NCI-H345 (cell line): ENCODE data around the gene PKD2L1.
"Not testable (repeated sequence)": the region's sequence is repeated elsewhere in the genome, so short reads cannot be mapped to it uniquely, and the experiment has no call there.

Experiments used
- DNase-seq: peaks from one replicate; lab custom pipeline; 2025; lab: John Stamatoyannopoulos, UW

PKD2L1 gene

DNA sequence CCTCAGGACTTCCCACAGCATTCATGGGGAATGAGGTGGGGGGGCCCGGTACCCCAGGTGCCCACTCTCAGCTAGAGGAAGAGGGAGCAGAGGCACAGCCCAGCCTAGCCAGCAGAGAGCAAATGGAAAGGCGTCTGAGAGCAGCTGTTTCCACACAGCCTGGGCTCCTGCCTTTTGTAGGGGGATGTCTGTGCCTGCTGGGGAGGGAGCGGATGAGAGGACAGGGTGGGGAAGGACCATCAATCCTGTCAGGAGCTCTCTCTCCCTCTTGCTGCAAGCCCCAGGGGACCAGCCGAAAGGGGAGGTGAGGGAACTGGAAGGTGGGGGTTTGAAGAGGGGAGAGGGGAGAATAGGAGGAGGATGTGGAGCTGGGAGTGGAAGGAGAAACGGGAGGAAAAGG, at the start of gene PKD2L1:
PKD2L1 (minus strand) TSS at position 150 of the 400 bp plus-strand sequence; CDS start at position 25, 125 bp downstream.
- no peak for DNase-seq

DNA sequence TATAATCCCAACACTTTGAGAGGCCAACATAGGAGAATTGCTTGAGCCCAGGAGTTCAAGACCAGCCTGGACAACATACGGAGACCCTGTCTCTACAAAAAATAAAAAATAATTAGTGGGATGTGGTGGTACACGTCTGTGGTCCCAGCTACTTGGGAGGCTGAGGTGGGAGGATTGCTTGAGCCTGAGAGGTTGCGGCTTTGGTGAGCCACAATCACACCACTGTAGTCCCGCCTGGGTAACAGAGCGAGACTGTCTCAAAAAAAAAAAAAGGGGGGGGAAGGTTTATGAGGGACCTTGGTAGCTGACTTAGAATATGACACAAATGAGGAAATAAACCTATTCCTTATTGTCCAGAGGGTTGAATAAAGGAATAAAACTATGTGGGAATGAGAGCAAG, 47.8 kb upstream of the PKD2L1 start:
- DNase-seq, result no peak

DNA sequence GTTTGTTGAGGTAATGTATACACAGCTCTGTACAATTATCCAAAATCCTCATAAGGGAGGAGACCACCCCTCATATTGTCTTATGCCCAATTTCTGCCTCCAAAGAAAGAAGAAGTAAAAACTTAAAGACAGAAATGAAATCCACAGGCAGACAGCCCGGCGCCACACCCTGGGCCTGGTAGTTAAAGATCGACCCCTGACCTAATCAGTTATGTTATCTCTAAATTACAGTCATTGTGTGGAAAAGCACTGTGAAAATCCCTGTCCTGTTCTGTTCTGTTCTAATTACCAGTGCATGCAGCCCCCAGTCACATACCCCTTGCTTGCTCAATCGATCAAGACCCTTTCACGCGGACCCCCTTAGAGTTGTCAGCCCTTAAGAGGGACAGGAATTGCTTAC, 46.6 kb upstream of the PKD2L1 start:
- DNase-seq, result not testable (repeated sequence)

DNA sequence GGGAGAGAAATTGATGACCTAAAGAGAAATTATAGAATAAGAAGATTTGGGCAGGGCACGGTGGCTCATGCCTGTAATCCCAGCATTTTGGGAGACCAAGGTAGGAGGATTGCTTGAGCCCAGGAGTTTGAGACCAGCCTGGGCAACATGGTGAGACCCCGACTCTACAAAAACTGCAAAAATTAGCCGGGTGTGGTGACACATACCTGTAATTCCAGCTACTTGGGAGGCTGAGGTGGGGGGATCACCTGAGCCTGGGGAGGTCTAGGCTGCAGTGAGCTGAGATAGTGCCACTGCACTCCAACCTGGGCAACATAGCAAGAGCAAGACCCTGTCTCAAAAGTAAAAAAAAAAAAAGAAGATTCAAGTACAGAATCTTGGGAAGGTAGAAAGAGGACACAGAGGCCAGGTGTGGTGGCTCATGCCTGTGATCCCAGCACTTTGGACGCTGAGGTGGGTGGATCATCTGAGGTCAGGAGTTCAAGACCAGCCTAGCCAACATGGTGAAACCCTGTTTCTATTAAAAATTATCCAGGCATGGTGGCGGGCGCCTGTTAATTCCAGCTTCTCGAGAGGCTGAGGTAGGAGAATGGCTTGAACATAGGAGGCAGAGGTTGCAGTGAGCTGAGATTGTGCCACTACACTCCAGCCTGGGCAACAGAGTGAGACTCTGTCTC, 44.8 kb upstream of the PKD2L1 start:
- DNase-seq, result not testable (repeated sequence)

DNA sequence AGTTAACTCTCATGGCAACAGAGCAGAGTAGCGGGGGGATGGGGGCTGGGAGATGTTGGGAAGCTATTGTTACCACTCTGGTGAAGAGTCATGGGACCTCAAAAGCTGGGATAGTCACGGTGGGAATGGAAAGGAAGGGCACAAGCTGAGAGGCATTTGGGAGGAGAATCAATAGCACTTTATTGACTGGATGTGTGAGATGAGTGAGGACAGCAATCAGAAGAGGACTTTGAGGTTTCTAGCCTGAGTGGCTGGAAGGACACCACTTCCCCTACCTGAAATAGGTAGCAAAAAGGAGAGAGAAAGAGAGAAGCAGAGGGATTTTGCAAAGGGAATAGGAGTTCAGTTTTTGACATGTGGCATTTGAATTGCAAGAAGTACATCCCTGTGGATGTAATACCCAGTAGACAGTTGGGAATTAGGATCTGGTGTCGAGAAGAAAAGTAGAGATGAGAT, 44.2 kb upstream of the PKD2L1 start:
- DNase-seq, result no peak

DNA sequence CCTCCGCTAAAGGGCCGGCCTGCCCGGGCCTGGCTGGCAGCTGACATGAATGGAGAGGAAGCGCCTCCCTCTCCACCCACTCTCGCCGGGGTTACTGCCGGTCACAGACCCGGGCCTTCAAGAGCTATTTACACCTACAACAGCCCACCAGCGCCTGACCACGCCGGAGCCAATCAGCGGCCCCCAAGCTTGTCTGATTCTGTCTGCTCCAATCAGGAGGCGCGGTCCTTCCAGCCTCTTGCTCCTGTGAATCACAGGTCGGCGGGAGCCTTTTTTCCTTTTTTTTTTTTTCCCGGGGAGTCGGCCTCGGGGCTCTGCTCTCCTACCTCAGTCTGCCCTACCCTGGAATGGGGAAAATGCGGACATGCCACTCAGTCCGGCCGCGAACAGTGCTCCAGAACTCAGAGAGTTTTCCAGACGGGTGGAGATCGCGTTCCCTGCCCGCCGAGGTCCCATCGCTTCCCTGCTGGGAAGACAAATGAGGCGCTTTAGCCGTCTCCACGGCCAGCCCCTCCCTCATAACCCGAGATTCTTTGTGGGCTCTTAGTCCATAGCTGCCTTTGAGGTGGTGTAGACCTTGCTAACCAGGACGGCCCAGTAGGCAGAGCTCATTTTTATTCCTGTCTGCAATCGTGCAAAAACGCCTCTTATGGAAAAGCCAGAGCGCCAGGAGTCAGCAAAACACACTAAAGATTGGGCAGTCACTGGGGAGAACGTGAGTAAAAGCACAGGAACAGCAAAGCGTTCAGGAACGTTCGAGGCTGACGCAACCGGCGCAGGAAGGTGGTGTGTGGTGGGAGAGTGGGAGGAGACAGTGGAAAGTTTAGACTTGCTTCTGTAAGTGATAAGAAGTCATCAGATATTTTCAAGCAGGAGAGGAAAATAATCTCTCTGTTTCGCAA, 43.5 kb upstream of the PKD2L1 start:
- peak; percentile 96 for DNase-seq

DNA sequence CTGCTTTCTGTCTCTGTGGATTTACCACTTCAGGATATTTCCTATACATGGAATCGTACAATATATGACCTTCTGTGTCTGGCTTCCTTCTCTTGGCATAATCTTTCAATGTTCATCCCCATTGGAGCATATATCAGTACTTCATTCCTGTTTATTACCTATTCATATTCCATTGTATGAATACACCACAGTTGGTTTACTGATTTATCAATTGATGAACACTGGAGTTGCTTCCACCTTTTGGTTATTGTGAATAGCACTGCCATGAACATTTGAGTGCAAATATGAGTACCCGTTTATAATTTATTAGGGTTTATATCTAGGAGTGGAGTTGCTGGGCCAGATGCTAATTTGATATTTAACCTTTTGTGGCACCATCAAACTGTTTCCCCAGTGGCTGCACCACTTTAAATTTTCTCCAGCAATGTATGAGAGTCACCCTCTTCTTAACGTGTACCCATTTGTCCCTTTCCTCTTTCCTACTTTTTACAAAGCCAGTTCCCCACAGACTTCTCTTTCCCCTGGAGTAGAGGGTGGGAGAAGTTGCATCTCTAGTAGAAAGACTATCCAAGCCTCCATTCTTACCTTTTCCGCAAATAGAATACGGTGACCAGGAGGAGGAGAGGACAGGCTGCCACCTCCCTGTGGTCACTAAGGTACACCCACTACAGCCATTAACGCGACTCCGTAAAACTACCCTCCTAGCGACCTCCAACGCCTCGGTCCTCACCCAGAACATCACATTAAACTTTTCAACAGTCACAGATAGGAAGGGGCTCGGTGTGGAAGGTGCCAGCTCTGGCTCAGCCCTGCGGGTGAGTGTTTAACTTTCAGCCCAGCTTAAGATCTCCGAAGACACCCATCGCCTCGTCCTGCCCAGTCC, 42.6 kb upstream of the PKD2L1 start:
- DNase-seq, result no peak

DNA sequence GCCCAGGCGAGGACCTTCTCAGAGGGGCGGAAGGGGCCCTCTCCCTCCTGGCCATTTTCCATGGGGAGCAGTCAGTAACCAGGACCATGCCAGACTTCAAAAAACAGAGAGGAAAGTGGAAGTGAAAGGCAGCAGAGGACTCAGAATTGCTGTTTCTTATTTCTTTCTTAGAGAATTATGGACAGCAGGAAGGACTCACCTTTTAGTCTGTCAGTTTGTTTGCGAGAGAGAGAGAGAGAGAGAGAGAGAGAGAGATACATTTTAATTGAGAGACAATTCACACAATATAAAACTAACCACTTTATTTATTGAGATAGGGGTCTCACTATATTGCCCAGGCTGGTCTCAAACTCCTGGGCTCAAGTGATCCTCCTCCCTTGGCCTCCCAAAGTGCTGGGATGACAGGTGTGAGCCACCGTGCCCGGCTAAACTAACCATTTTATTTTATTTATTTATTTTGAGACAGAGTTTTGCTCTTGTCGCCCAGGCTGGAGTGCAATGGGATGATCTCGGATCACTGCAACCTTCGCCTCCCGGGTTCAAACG, 41.5 kb upstream of the PKD2L1 start:
- DNase-seq, result no peak

DNA sequence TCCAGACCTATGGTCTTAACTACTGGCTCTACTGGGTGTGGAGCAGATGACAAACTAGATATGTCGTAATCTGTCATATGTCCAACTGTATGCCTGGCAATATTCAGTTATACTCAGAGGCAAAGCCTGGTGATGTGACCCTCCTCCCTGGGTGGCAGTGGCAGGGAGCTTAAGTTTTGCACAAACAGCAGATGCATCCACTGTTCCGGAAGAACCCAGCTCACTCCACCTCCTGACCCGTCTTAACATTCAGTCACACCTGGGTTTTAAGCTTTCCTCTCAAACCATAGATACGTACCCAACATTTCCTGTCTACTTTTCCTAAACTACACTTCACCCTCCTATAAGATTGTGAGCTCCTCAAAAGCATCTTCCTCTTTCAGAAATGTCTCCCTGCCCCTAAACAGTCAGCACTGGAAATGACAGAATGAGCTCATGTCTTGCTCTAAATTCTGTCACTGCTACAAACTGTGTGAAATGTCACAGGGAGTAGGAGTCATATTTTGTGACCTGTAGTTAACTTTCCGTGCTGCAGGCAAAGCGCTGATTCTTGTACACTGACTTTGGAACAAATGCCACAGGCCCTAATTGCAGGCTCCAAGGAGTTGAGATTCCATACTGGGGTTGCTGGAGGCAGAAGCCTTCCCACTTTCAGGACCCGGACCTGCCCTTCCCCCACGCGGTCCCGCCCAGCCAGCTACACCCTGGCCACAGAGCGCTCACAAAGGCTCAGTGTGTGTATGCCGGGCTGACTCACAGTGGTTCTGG, 40.9 kb upstream of the PKD2L1 start:
- DNase-seq, result no peak

DNA sequence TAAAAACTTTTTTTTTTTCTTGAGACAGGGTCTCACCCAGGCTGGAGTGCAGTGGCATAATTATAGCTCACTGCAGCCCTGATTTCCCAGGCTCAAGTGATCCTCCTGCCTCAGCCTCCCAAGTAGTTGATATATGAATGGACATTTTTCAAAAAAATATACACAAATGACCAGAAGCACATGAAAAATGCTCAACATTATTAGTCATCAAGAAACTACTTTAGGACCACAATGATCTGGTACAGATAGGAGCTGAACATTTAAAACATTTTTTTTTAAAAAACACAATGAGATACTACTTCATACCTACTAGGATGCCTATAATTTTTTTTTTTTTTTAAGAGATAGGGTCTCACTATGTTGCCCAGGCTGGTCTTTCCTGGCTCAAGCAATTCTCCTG, 38.7 kb upstream of the PKD2L1 start:
- no peak for DNase-seq

DNA sequence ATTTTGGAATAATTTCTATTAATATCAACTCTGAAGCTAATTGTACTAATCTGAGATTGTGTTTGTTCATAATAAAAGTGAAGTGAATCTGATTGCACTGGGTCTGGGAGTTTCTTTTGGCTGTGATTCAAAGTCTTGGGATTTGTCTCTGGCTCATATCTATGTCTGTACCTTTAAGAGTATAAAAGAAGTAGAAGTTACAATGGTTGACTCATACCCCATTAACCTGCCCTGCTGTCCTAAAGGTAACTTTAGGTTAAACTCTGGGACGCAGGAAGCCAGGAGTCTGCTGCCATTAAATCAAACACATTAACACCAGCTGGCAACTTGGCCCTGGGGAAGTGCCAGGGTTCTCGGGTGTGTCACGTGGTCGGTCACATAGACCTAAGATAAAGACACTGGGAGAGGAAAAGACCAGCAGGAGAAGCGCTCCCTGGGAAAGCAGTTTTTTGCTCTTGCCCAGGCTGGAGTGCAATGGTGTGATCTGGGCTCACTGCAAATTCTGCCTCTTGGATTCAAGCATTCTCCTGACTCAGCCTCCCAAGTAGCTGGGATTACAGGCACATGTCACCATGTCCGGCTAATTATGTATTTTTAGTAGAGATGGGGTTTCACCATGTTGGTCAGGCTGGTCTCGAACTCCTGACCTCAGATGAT, 34.8 kb upstream of the PKD2L1 start:
- DNase-seq, result peak; percentile 66

DNA sequence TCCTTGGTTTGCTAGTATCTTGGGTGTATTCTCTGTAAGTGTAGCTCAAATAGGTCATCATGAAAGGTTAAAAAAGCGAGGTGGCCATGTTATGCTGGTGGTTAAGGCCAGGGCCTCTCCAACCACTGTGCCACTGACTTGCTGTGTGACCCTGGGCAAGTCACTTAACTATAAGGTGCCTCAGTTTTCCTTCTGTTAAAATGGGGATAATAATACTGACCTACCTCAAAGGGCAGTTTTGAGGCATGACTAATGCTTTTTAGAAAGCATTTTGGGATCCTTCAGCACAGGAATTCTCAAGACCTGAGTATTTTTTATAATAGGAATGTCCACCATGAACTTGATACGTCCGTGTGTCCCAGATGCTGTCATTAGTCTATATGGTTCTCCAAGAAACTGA, 34.1 kb upstream of the PKD2L1 start:
- DNase-seq, result no peak

DNA sequence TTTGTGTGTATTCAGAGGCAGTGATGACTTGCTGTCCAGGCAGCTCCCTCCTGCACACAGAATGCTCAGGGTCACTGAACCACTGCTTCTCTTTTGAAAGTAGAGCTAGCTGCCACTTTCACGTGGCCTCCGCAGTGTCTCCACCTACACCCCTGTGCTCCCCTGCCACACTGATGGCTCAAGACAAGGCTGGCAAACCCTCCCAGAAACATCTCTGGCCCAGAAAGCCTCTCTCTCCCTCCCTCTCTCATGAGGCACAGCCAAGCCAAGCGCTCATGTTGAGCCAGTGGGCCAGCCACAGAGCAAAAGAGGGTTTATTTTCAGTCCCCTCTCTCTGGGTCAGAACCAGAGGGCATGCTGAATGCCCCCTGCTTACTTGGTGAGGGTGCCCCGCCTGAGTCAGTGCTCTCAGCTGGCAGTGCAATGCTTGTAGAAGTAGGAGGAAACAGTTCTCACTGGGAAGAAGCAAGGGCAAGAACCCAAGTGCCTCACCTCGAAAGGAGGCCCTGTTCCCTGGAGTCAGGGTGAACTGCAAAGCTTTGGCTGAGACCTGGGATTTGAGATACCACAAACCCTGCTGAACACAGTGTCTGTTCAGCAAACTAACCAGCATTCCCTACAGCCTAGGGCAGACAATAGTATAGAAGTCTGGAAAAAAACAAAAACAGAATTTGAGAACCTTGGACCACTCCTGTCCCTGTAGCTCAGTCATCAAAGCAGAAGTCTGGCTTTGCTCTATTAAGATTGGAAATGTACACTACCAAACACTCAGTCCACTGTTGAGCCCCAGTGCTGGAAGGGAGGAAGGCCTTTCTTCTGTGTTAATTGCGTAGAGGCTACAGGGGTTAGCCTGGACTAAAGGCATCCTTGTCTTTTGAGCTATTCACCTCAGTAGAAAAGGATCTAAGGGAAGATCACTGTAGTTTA, 32.8 kb upstream of the PKD2L1 start:
- DNase-seq, result no peak

DNA sequence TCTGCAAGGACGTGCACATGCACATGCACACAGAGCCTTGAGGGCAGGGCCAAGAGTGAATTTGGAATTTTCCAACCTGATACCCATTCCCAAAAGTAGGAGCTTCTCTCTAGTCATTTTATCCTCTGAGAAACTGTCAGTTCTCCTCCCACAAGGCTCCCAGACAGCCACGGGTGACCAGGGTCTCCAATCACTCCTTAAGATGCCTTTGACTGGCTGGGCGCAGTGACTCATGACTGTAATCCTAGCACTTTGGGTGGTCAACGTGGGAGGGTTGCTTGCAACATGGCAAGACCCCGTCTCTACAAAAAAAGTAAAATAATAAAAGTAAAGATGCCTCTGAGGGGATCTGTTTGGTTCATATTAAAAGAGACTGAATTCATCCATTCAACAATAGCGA, 30.2 kb upstream of the PKD2L1 start:
- DNase-seq, result no peak

DNA sequence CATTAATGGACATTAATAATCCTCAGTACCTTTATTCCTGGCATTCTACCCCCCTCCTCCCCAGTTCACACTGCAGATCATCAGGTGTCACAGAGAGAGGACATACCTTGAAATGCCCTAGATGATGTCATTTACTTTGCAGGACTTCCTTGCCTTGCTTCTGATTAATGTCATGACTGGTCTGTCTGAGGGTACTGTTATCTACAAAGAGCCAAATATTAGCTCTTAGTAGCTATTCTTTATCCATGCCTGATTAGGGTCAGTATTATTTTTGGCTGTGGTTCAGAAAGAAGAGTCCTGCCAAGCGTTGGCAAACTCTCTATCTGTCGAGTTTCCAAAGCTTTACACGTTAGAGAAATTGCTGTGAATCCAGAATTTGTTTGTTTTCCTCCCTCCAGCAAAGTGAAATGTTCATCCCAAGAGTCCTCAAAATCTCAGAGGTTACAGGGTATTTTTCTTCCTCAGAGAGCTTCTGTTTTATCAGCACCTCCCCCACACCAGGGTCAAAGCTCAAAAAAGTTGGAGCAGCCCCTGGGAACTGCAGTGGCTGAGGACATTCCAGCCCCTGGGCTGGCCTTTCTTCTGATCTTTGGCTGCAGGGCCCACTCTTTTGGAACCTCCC, 29.6 kb upstream of the PKD2L1 start:
- no peak for DNase-seq

DNA sequence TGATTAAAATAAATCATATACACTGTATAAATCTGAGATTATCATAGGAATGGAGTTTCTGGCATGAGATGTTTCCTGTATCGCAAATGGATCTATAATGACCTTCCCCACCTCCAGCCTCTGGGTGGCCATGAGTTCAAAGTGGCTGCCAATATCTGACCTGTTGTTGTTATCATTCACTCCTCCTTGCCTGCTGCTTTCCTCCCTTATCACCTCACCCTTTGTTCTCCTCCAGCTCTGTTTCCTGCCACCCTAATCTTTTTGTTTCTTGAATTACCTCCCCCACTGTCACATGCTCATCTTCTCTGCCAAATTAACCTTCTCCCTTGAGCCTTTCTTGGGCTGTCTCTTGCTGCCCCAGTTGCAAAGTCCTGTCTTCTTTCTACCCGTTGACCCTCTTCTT, 29.0 kb upstream of the PKD2L1 start:
- DNase-seq, result no peak

DNA sequence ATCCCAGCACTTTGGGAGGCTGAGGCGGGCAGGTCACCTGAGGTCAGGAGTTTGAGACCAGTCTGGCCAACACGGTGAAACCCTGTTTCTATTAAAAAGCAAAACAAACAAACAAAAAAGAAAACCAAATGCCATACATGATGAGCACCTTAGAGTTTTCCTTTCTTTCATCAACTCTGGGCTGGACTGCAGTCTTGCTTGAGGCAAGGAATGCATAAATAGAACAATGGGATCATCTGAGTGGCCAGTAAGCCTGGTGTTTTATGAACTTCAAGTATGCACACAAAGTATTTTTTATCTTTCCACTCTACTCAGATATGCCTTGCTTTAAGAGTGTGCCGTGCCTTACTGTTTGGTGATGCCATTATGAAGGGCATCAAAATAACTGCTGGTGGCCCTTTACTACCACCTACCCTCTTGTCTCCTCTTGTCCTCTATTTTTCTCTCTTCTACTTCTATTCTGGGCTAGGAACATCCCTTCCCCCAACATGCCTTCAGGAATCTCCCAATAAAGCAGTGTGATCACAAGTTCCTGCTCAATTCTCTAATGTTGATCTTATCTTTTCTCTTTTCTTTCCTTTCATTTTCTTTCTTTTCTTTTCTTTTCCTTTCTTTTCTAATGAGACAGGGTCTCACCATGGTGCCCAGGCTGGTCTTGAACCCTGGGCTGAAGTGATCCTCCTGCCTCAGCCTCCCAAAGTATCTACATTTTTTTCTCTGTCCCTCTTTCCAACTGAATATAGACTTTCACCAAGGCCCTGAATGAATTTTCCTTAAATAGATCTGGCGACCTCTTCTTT, 27.2 kb upstream of the PKD2L1 start:
- DNase-seq, result no peak
